Endothelial cell (in vitro differentiated cells): ENCODE data around the gene ZNF534. TPM values are rescaled to one million over a fixed set of nuclear protein-coding genes. Genes with fewer than 3 reads are reported as not detected.

Experiments
- DNase-seq: peaks from one replicate; pipeline ENCODE4 v3.0.0; 2021; ENCODE audit warnings: low spot score
- H3K27ac Mint-ChIP-seq: one replicate; pipeline ENCODE4 v1.8.0; 2021; ENCODE audit warnings: mixed read lengths, inconsistent platforms; ENCODE audit not compliant: unreplicated experiment
- H3K27me3 Mint-ChIP-seq: one replicate; pipeline ENCODE4 v1.8.0; 2021; ENCODE audit warnings: mild to moderate bottlenecking, moderate library complexity, mixed read lengths, inconsistent platforms; ENCODE audit not compliant: unreplicated experiment
- H3K36me3 Mint-ChIP-seq: one replicate; pipeline ENCODE4 v1.8.0; 2021; ENCODE audit warnings: mild to moderate bottlenecking, low read depth, mixed read lengths, inconsistent platforms; ENCODE audit not compliant: unreplicated experiment
- H3K4me1 Mint-ChIP-seq: one replicate; pipeline ENCODE4 v1.8.0; 2021; ENCODE audit warnings: mild to moderate bottlenecking, mixed read lengths, inconsistent platforms; ENCODE audit not compliant: unreplicated experiment
- H3K4me3 Mint-ChIP-seq: one replicate; pipeline ENCODE4 v1.8.0; 2021; ENCODE audit warnings: mild to moderate bottlenecking, mixed read lengths, inconsistent platforms; ENCODE audit not compliant: unreplicated experiment
- H3K9me3 Mint-ChIP-seq: one replicate; pipeline ENCODE4 v1.8.0; 2021; ENCODE audit warnings: mixed read lengths, inconsistent platforms; ENCODE audit not compliant: unreplicated experiment
- total RNA-seq: library from RNA; stranded (reverse); fragmentation: NEBNext Ultra II Directional; extraction: Animal tissue kit (Norgen Biotek cat#: 25700); gene quantifications from one replicate; pipeline ENCODE4 v1.2.1, GENCODE V29; 2021; ENCODE audit not compliant: unreplicated experiment
- TF ChIP-seq, protein P1 (sequence below): fragments of 200-600 bp; sonication (generic); IDR thresholded peaks from one replicate; pipeline ENCODE4 v1.5.0; 2021; ENCODE audit warnings: antibody characterized with exemption; ENCODE audit not compliant: unreplicated experiment

The ZNF534 gene
- total RNA-seq, 1 donor from 2014 or later, result not detected

DNA sequence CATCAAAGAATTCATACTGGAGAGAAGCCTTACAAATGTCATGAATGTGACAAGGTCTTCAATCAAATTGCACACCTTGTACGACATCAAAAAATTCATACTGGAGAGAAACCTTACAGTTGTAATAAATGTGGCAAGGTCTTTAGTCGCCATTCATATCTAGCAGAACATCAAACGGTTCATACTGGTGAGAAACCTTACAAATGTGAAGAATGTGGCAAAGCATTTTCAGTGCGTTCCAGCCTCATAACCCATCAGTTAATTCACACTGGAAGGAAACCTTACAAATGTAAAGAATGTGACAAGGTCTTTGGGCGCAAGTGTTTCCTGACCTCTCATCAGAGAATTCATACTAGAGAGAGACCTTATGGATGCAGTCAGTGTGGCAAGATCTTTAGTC, 13.2 kb upstream of the ZNF534 start:
- H3K27me3 Mint-ChIP-seq, result peaks cover 2% of the 10 kb centered on the region
- no peaks in the 10 kb centered on the region for H3K4me1 Mint-ChIP-seq
- no peak for DNase-seq
- H3K9me3 Mint-ChIP-seq, result peaks cover 42% of the 10 kb centered on the region
- TF ChIP-seq, protein P1, sequence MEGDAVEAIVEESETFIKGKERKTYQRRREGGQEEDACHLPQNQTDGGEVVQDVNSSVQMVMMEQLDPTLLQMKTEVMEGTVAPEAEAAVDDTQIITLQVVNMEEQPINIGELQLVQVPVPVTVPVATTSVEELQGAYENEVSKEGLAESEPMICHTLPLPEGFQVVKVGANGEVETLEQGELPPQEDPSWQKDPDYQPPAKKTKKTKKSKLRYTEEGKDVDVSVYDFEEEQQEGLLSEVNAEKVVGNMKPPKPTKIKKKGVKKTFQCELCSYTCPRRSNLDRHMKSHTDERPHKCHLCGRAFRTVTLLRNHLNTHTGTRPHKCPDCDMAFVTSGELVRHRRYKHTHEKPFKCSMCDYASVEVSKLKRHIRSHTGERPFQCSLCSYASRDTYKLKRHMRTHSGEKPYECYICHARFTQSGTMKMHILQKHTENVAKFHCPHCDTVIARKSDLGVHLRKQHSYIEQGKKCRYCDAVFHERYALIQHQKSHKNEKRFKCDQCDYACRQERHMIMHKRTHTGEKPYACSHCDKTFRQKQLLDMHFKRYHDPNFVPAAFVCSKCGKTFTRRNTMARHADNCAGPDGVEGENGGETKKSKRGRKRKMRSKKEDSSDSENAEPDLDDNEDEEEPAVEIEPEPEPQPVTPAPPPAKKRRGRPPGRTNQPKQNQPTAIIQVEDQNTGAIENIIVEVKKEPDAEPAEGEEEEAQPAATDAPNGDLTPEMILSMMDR, result no peak
- peaks cover 30% of the 10 kb centered on the region for H3K36me3 Mint-ChIP-seq
- no peak overlapping the region for H3K27ac Mint-ChIP-seq
- no peak overlapping the region for H3K4me3 Mint-ChIP-seq

DNA sequence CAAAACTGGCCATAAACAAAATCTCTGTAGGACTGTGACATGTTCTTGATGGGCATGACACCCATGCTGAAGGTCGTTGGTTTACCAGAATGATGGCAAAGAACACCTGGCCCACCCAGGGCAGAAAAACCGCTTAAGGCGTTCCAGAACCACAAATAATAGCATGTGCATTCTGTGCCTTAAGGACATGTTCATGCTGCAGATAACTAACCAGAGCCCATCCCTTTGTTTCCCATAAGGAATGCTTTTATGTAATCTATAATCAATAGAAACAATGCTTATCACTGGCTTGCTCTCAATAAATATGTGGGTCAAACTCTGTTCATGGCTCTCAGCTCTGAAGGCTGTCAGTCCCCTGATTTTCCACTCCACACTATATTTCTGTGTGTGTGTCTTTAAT, 13.2 kb downstream of the ZNF534 start:
- peaks cover 8% of the 10 kb centered on the region for H3K36me3 Mint-ChIP-seq
- no peak overlapping the region for H3K4me3 Mint-ChIP-seq
- no peak overlapping the region for H3K27ac Mint-ChIP-seq
- peaks cover 1% of the 10 kb centered on the region for H3K27me3 Mint-ChIP-seq
- no peaks in the 10 kb centered on the region for H3K4me1 Mint-ChIP-seq
- TF ChIP-seq, protein P1, result no peak
- DNase-seq, result no peak
- H3K9me3 Mint-ChIP-seq, result peaks cover 43% of the 10 kb centered on the region

GRCh38 chr19:52444506-52444905, 15.6 kb downstream of the ZNF534 start:
- TF ChIP-seq, protein P1, result no peak
- Mint-ChIP-seq H3K4me3 (no peak overlapping the region), H3K4me1 (no peaks in the 10 kb centered on the region), H3K36me3 (peaks cover 8% of the 10 kb centered on the region), H3K27ac (no peak overlapping the region), H3K27me3 (peaks cover 1% of the 10 kb centered on the region), H3K9me3 (peaks cover 35% of the 10 kb centered on the region)
- no peak for DNase-seq

- no peak for DNase-seq
- Mint-ChIP-seq H3K27ac (no peak overlapping the region), H3K9me3 (peaks cover 40% of the 10 kb centered on the region), H3K4me1 (no peaks in the 10 kb centered on the region), H3K27me3 (peaks cover 6% of the 10 kb centered on the region), H3K4me3 (no peak overlapping the region), H3K36me3 (peaks cover 21% of the 10 kb centered on the region)
- TF ChIP-seq, protein P1, result no peak
Observed at GRCh38 chr19:52451241-52451640, 22.3 kb downstream of the ZNF534 start.

DNA sequence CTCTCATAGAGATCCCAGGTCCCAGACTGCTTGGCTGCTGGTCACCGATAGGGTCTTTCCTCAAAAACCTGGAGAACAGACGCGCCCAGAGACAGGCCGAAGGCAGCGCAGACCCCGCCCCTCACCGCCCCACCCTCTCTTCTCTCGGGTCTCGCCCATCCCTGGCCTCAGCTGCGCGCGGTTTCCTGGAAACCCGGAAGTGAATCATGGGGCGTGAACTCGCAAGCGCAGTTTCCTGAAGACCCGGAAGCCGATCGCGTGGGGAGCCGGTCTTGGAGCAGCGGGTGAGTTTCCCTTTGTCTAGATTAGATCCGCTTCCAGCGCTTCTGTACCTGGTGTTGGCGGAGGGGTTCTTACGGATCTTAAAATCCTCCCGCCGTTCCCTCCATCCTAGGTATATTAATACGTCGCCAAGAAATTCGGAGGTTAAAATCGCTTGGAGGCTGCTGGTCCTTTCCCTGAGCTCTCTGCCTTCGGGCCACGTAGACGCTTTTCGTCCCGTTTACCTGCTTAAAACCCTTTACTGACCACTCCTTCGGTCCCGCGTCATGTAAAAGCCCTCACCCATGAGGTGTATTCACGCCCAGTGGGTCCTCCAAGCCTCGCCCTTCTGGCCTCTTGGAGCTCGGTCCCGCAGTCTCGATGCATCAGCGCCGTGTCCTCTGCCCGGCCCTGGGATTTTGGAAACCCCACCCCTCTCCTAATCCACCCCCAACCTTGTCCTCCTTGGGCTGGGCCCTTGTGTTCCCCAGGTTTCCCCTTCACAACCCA, 24.6 kb downstream of the ZNF534 start, which contains the start of gene ZNF578:
Gene ZNF578, plus strand, starts transcription at position 230 of the 771 bp plus-strand sequence. CDS start 48,293 bp downstream, outside the sequence.
- peaks cover 25% of the 10 kb centered on the region for H3K36me3 Mint-ChIP-seq
- no peaks in the 10 kb centered on the region for H3K4me1 Mint-ChIP-seq
- H3K27me3 Mint-ChIP-seq, result peaks cover 6% of the 10 kb centered on the region
- DNase-seq, result no peak
- H3K27ac Mint-ChIP-seq, result no peak within 1 kb of the TSS
- no peak within 1 kb of the TSS for H3K4me3 Mint-ChIP-seq
- TF ChIP-seq, protein P1, result no peak
- peaks cover 44% of the 10 kb centered on the region for H3K9me3 Mint-ChIP-seq
